GM12878 (cell line): ENCODE measurements around the gene IFT81. TPM values are rescaled to one million over a fixed set of nuclear protein-coding genes. Genes with fewer than 3 reads are reported as not detected.
"Not testable (repeated sequence)": the region's sequence is repeated elsewhere in the genome, so short reads cannot be mapped to it uniquely, and the experiment has no call there.

Experiments
- ATAC-seq: fragments of 200-7000 bp; cut with Tn5 transposase; 3 replicates; pipeline ENCODE4 v1.9.1; 2020; ENCODE audit warnings: mild to moderate bottlenecking, moderate library complexity
- BruUV-seq: library from RNA; stranded (reverse); fragments of 400-500 nt; replicated peaks from 2 replicates; lab custom pipeline; 2021; lab: Mats Ljungman, UMichigan
- CTCF ChIA-PET: fragments of 300-600 bp; sonication (Branson Sonifier 250); formaldehyde crosslinking; extraction: SDS; loops from one replicate; lab custom pipeline; 2021; ENCODE audit warnings: inconsistent platforms; lab: Yijun Ruan, JAX
- POLR2A ChIA-PET: fragments of 350-600 bp; formaldehyde crosslinking; extraction: SDS; loops from one replicate; lab custom pipeline; 2021; ENCODE audit warnings: inconsistent platforms; lab: Charles Lee
- RAD21 ChIA-PET: fragments of 300-600 bp; sonication (Branson Sonifier 250); formaldehyde crosslinking; loops from one replicate; lab custom pipeline; 2023; ENCODE audit warnings: antibody characterized with exemption; ENCODE audit not compliant: unreplicated experiment; lab: Charles Lee
- SMC1A ChIA-PET: fragments of 300-600 bp; sonication (Branson Sonifier 250); formaldehyde crosslinking; loops from one replicate; lab custom pipeline; 2023; ENCODE audit not compliant: unreplicated experiment, uncharacterized antibody; lab: Charles Lee
- DNase-seq: peaks from one replicate; pipeline ENCODE4 v3.0.0-alpha.2; 2011; ENCODE audit warnings: low read depth, low spot score
- FAIRE-seq: peaks from 3 replicates; lab custom pipeline; 2011; peaks lifted over from hg19 to GRCh38; lab: Jason Lieb, UNC
- H2AFZ ChIP-seq: 2 replicates; pipeline ENCODE4 v1.6.0; 2011; ENCODE audit warnings: low read depth, low read length, control low read depth; ENCODE audit not compliant: control insufficient read depth
- H3K27ac ChIP-seq: 2 replicates; pipeline ENCODE4 v1.5.1; 2011; ENCODE audit warnings: control low read depth; ENCODE audit not compliant: control insufficient read depth, insufficient read depth
- H3K27me3 ChIP-seq, 2 experiments: replicated peaks in 1 of 2; 2 replicates each; pipeline versions ENCODE4 v1.6.0 to v1.6.1; 2011; ENCODE audit warnings: low read length in 1 of 2; ENCODE audit not compliant: control insufficient read depth in 2 of 2, insufficient read depth in 2 of 2
- H3K36me3 ChIP-seq, 2 experiments: 2 replicates each; pipeline ENCODE4 v1.5.1; 2011; ENCODE audit warnings: low read length in 1 of 2; ENCODE audit not compliant: control insufficient read depth in 2 of 2, insufficient read depth in 2 of 2
- H3K4me1 ChIP-seq: 2 replicates; pipeline ENCODE4 v1.6.1; 2011; ENCODE audit warnings: mild to moderate bottlenecking, low read length, moderate library complexity, mixed read lengths; ENCODE audit not compliant: control insufficient read depth, insufficient read depth
- H3K4me2 ChIP-seq: 2 replicates; pipeline ENCODE4 v1.6.0; 2011; ENCODE audit warnings: control low read depth; ENCODE audit not compliant: control insufficient read depth, insufficient read depth
- H3K4me3 ChIP-seq: fragments of 200-600 bp; sonication (generic); 2 replicates; pipeline ENCODE4 v1.5.1; 2016
- H3K79me2 ChIP-seq: 2 replicates; pipeline ENCODE4 v1.6.0; 2011; ENCODE audit warnings: low read length; ENCODE audit not compliant: control insufficient read depth, insufficient read depth
- H3K9ac ChIP-seq: 2 replicates; pipeline ENCODE4 v1.8.0; 2011; ENCODE audit warnings: low read length, control low read depth, mixed read lengths; ENCODE audit not compliant: control insufficient read depth, insufficient read depth
- H3K9me3 ChIP-seq: replicated peaks from 3 replicates; pipeline ENCODE4 v1.5.1; 2011; ENCODE audit warnings: mild to moderate bottlenecking, low read length; ENCODE audit not compliant: control insufficient read depth, insufficient read depth
- H4K20me1 ChIP-seq: 2 replicates; pipeline ENCODE4 v1.6.0; 2011; ENCODE audit not compliant: control insufficient read depth, insufficient read depth
- BMI1 ChIP-seq: fragments of 450-650 bp; IDR thresholded peaks from 2 replicates; pipeline ENCODE4 v1.6.1; 2016; ENCODE audit warnings: mild to moderate bottlenecking, moderate library complexity, borderline replicate concordance
- CEBPB ChIP-seq, 2 experiments: fragments of 150-350 bp in 1 of 2; IDR thresholded peaks; 2 replicates each; pipeline ENCODE4 v1.6.1; 2012 to 2014; ENCODE audit warnings: low read depth in 2 of 2, low read length in 2 of 2, borderline replicate concordance in 1 of 2, inconsistent platforms in 1 of 2
- HDGF ChIP-seq: fragments of 450-650 bp; IDR thresholded peaks from 2 replicates; pipeline ENCODE4 v1.6.1; 2016; ENCODE audit warnings: antibody characterized with exemption
- IKZF2 ChIP-seq, 2 experiments: fragments of 450-650 bp; IDR thresholded peaks; 2 replicates each; pipeline ENCODE4 v1.6.1; 2017; ENCODE audit warnings: mild to moderate bottlenecking in 2 of 2, moderate library complexity in 2 of 2
- MYB ChIP-seq: fragments of 150-350 bp; IDR thresholded peaks from 2 replicates; pipeline ENCODE4 v1.6.1; 2014; ENCODE audit warnings: mild to moderate bottlenecking, low read depth, low read length, borderline replicate concordance
- RB1 ChIP-seq: fragments of 450-650 bp; formaldehyde crosslinking; IDR thresholded peaks from 2 replicates; pipeline ENCODE4 v1.6.1; 2017; ENCODE audit warnings: mild to moderate bottlenecking, borderline replicate concordance
- SMC3 ChIP-seq: IDR thresholded peaks from 2 replicates; pipeline ENCODE4 v1.6.1; 2011; ENCODE audit warnings: low read length, improper control_type of control experiment, borderline replicate concordance
- ZNF207 ChIP-seq: fragments of 450-650 bp; IDR thresholded peaks from 2 replicates; pipeline ENCODE4 v1.6.1; 2014; ENCODE audit warnings: antibody characterized with exemption, mild to moderate bottlenecking, borderline replicate concordance
- ZZZ3 ChIP-seq: IDR thresholded peaks from 2 replicates; pipeline ENCODE4 v1.6.1; 2011; ENCODE audit warnings: low read depth; ENCODE audit not compliant: control insufficient read depth, insufficient read length
- WGBS: methylation state at CpG from one replicate; pipeline ENCODE4 v1.1.6; 2016; ENCODE audit warnings: low lambda C conversion rate; ENCODE audit not compliant: insufficient replicate concordance, insufficient coverage; ENCODE audit errors: missing lambda C conversion rate; 5-methylcytosine and 5-hydroxymethylcytosine counted together
- in situ Hi-C: fragments of 300-500 bp; cut with MboI; formaldehyde crosslinking; loops from 9 replicates; pipeline ENCODE4 v1.14.3; 2018; ENCODE audit warnings: mixed read lengths
- intact Hi-C: fragments of 100-400 bp; cut with micrococcal nuclease; formaldehyde crosslinking; loops from one replicate; pipeline ENCODE4 v1.14.2; 2022; ENCODE audit not compliant: unreplicated experiment
- polyA plus RNA-seq, 11 experiments: library from polyadenylated mRNA; depleted of rRNA in 4 of 11; unstranded in 6 of 11; stranded (reverse) in 5 of 11; fragments of >200 nt; fragmentation: Nextera tagmentation in 4 of 11; fragmentation: Illumina TruSeq in 1 of 11; extraction: Ambion mirVana in 4 of 11; extraction: Trizol in 1 of 11; gene quantifications; 1 replicate in 1 of 11; 2 replicates in 10 of 11; pipeline versions ENCODE4 v1.2.1 to v1.2.3, GENCODE V29; 2011 to 2016; ENCODE audit warnings: inconsistent platforms in 2 of 11, missing spikeins in 2 of 11, low read depth in 1 of 11
- total RNA-seq, 4 experiments: library from RNA; depleted of rRNA in 3 of 4; stranded (reverse); fragments of >200 nt in 3 of 4; fragmentation: Illumina TruSeq in 1 of 4; extraction: Trizol in 1 of 4; gene quantifications; 2 replicates each; pipeline versions ENCODE4 v1.2.1 to v1.2.3, GENCODE V29; 2013 to 2021

The IFT81 gene
- total and polyA plus RNA-seq, 10 of the 15 experiments (the other 5 are each of a cell fraction or from before 2014, with no cell fraction given): 4.1 to 9.9 (median 5.6) TPM

DNA sequence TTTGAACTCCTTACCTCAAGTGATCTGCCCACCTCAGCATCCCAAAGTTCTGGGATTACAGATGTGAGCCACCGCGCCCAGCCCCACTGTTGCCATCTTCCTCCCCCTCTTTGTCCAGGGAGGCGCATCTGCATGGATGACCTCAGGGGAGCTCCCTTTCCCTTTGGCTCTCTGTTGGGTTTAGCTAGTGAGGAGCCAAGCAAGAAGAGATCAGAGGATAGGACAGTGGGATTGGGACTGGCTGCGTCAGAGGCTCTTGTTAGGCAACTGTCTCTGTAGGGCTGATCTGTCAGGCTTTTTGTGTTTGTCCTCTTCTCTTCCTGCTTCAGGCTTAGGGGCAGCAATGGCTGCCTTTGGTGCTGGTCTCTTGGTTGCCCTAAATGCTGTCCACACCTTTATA is 8.5 kb upstream of the IFT81 start (continued):
- TF ChIP-seq CEBPB (IDR thresholded peaks at IDR 0.05; ENCODE audit: borderline replicate concordance in 1 of 2, low read depth in 2 of 2, low read length in 2 of 2) (no peak), ZNF207 (no peak)
- TF ChIP-seq, all 136 proteins: peak for 0

DNA sequence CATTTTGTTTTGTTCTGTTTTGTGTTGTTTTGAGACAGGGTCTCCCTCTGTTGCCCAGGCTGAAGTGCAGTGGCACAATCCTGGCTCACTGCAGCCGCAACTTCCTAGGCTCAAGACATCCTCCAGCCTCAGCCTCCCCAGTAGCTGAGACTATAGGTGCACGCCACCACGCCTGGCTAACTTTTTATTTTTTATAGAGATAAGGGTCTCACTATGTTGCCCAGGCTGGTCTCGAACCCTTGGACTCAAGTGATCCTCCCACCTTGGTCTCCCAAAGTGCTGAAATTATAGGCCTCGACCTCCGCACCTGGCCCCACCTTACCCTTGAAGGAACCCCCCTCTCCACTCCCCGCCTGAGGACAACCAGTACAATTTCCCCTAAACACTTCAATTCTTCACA is 7.5 kb upstream of the IFT81 start:
- POLR2A ChIA-PET: no interaction called here
- ATAC-seq (no peak), FAIRE-seq (no peak), DNase-seq (no peak)
- no peak overlapping the region for H3K27ac ChIP-seq
- no TSS peak for BruUV-seq
- intact Hi-C loops (no loop called here), in situ Hi-C loops (no loop called here)
- H3K4me3 ChIP-seq: no peak overlapping the region
- no peak overlapping the region for H2AFZ ChIP-seq
- H4K20me1 ChIP-seq: no peaks in the 10 kb centered on the region
- H3K9ac ChIP-seq: no peak overlapping the region
- H3K4me1 ChIP-seq: no peaks in the 10 kb centered on the region
- H3K27me3 ChIP-seq: no peaks in the 10 kb centered on the region
- H3K9me3 ChIP-seq: no peaks in the 10 kb centered on the region; the same call in 1 of the 3 replicates
- CTCF ChIA-PET: interaction anchor here (0.6 kb wide), 2 partner anchors 22 to 45 kb away, joined by 3 read pairs; no protein-coding TSS in a partner anchor
- RAD21 ChIA-PET: interaction anchor here (1.8 kb wide), 1 partner anchor 15 kb away, joined by 4 read pairs; no protein-coding TSS in a partner anchor
- H3K79me2 ChIP-seq: no peaks in the 10 kb centered on the region
- no peak for TF ChIP-seq ZZZ3
- no peak for TF ChIP-seq BMI1
- TF ChIP-seq SMC3: no peak
- no peak for TF ChIP-seq RB1
- no peak for TF ChIP-seq HDGF
- no peak for TF ChIP-seq MYB
- no peak for TF ChIP-seq IKZF2 (IDR thresholded peaks at IDR 0.05)
- WGBS: 71% methylated on average over 7 of the region's 7 CpGs
- SMC1A ChIA-PET: interaction anchor here (0.9 kb wide), 1 partner anchor 12 kb away, joined by 3 read pairs; no protein-coding TSS in a partner anchor
- H3K36me3 ChIP-seq: no peaks in the 10 kb centered on the region
- no peak overlapping the region for H3K4me2 ChIP-seq

DNA sequence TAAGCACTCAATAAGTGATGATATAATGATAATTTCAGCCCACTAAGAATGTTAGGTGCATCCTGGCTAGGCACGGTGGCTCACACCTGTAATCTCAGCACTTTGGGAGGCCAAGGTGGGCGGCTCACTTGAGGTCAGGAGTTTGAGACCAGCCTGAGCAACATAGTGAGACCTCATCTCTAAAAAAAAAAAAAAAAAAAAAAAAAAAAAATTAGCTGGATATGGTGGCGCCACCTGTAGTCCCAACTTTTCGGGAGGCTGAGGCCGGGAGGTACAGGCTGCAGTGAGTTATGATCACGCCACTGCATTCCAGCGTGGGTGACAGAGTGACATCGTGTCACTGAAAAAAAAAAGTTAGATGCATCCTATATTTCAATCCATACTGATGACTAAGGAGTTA is 6.9 kb upstream of the IFT81 start:
- in situ Hi-C loops, POLR2A ChIA-PET, H4K20me1 ChIP-seq: not testable (repeated sequence)

More for the DNA sequence above, 6.9 kb upstream of the IFT81 start:
- intact Hi-C loops, FAIRE-seq, H3K9ac ChIP-seq, ATAC-seq, H3K27me3 ChIP-seq, BruUV-seq, RAD21 ChIA-PET, H3K4me3 ChIP-seq, H3K27ac ChIP-seq, H3K9me3 ChIP-seq, H3K79me2 ChIP-seq, H3K36me3 ChIP-seq, H3K4me2 ChIP-seq, H3K4me1 ChIP-seq, H2AFZ ChIP-seq, DNase-seq: not testable (repeated sequence)
- 48% methylated on average over 8 of the region's 8 CpGs for WGBS
- CTCF ChIA-PET: interaction anchor here (0.6 kb wide), 1 partner anchor 21 kb away, joined by 3 read pairs; no protein-coding TSS in a partner anchor
- SMC1A ChIA-PET: interaction anchor here (0.6 kb wide), 1 partner anchor 77 kb away, joined by 3 read pairs; no protein-coding TSS in a partner anchor
